ENCODE measurements around the gene SMCP. TPM values are rescaled to one million over a fixed set of nuclear protein-coding genes. Genes with fewer than 3 reads are reported as not detected.

SMCP gene
- total RNA-seq, 1 experiment from 2014 or later: not detected

DNA sequence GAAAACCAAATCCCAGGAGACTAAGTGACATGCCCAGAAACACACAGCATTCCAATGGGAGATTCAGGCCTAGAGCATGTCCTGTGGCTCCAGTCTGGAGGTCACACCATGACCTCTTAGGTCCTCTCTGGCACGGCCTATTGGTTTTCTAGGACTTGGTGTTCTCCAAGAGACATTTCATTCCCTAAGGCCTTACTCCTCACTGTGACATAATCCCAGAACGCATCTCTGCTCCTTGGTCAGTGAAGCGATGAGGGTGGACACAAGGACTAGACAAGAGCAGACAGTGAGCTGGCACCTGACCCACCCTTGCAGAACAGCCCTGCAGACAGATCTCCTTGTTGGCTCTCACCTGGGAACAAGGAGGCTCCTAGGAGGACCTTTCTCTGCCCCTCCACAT is 31.1 kb downstream of the SMCP start:
- in situ Hi-C loops (cut with HindIII; ENCODE audit: low pct_unique_long_range_greater_than_20kb, low sequenced_read_pairs) (no loop called here), intact Hi-C loops (cut with micrococcal nuclease; ENCODE audit: unreplicated experiment) (no loop called here)
- ATAC-seq (no peak), DNase-seq (ENCODE audit: low read depth, low spot score) (no peak)
- ChIA-PET POLR2A (no interaction called here), CTCF (no interaction called here)
- Histone ChIP-seq H3K4me3 (ENCODE audit: low read depth in 2 of 2, low read length in 2 of 2) (no peak overlapping the region), H3K27me3 (ENCODE audit: control insufficient read depth, insufficient read depth, low read length) (peaks cover 4% of the 10 kb centered on the region), H3K9me3 (ENCODE audit: control insufficient read depth, insufficient read depth, low read depth, low read length) (no peaks in the 10 kb centered on the region), H3K4me1 (ENCODE audit: control insufficient read depth, insufficient read depth, low read length) (no peaks in the 10 kb centered on the region), H3K36me3 (ENCODE audit: control insufficient read depth, insufficient read depth, low read length) (no peaks in the 10 kb centered on the region), H3K27ac (ENCODE audit: low read length) (no peak overlapping the region)
- TF ChIP-seq POLR2AphosphoS5 (IDR thresholded peaks at IDR 0.05; ENCODE audit: low read depth, low read length): no peak
- no TSS peak for BruUV-seq (replicated peaks)

DNA sequence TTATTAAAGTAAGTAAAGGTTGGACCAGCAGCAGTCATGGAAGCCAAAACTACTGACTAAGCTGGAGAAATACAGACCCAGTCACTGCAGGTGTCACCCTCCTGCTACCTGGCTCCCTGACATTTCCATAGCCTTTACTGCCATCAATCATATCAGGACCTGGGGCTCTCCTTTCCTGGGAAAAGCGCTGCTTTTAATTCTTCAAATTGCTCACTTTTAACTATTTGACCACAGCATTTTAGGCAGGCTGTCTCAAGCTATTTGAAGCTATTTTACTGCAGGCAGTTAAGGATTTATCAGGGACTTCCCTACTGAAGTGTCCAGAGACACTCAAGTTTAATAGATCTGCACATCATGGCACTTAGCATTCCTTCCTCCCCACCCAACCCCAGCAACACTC is 34.3 kb downstream of the SMCP start:
- intact Hi-C loops (cut with micrococcal nuclease; ENCODE audit: unreplicated experiment): no loop called here
- ATAC-seq (no peak), DNase-seq (ENCODE audit: low read depth, low spot score) (no peak)
- Histone ChIP-seq H3K4me1 (ENCODE audit: control insufficient read depth, insufficient read depth, low read length) (no peaks in the 10 kb centered on the region), H3K27ac (ENCODE audit: low read length) (no peak overlapping the region), H3K4me3 (ENCODE audit: low read depth in 2 of 2, low read length in 2 of 2) (no peak overlapping the region), H3K9me3 (ENCODE audit: control insufficient read depth, insufficient read depth, low read depth, low read length) (no peaks in the 10 kb centered on the region), H3K36me3 (ENCODE audit: control insufficient read depth, insufficient read depth, low read length) (no peaks in the 10 kb centered on the region), H3K27me3 (ENCODE audit: control insufficient read depth, insufficient read depth, low read length) (no peaks in the 10 kb centered on the region; the same call in 1 of the 2 replicates)
- CTCF ChIA-PET: no interaction called here
- in situ Hi-C loops (cut with HindIII; ENCODE audit: low pct_unique_long_range_greater_than_20kb, low sequenced_read_pairs): no loop called here
- TF ChIP-seq TCF7L2 (IDR thresholded peaks at IDR 0.05; ENCODE audit: low read depth, low read length) (no peak), POLR2AphosphoS5 (IDR thresholded peaks at IDR 0.05; ENCODE audit: low read depth, low read length) (no peak), SIN3A (IDR thresholded peaks at IDR 0.05; ENCODE audit: borderline replicate concordance, insufficient read depth, low read depth, low read length) (no peak)
- TF ChIP-seq, protein P1, sequence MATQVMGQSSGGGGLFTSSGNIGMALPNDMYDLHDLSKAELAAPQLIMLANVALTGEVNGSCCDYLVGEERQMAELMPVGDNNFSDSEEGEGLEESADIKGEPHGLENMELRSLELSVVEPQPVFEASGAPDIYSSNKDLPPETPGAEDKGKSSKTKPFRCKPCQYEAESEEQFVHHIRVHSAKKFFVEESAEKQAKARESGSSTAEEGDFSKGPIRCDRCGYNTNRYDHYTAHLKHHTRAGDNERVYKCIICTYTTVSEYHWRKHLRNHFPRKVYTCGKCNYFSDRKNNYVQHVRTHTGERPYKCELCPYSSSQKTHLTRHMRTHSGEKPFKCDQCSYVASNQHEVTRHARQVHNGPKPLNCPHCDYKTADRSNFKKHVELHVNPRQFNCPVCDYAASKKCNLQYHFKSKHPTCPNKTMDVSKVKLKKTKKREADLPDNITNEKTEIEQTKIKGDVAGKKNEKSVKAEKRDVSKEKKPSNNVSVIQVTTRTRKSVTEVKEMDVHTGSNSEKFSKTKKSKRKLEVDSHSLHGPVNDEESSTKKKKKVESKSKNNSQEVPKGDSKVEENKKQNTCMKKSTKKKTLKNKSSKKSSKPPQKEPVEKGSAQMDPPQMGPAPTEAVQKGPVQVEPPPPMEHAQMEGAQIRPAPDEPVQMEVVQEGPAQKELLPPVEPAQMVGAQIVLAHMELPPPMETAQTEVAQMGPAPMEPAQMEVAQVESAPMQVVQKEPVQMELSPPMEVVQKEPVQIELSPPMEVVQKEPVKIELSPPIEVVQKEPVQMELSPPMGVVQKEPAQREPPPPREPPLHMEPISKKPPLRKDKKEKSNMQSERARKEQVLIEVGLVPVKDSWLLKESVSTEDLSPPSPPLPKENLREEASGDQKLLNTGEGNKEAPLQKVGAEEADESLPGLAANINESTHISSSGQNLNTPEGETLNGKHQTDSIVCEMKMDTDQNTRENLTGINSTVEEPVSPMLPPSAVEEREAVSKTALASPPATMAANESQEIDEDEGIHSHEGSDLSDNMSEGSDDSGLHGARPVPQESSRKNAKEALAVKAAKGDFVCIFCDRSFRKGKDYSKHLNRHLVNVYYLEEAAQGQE (IDR thresholded peaks at IDR 0.05; ENCODE audit: insufficient read depth in 1 of 2, low read depth in 2 of 2, low read length in 1 of 2): no peak
- TF ChIP-seq, protein P2, sequence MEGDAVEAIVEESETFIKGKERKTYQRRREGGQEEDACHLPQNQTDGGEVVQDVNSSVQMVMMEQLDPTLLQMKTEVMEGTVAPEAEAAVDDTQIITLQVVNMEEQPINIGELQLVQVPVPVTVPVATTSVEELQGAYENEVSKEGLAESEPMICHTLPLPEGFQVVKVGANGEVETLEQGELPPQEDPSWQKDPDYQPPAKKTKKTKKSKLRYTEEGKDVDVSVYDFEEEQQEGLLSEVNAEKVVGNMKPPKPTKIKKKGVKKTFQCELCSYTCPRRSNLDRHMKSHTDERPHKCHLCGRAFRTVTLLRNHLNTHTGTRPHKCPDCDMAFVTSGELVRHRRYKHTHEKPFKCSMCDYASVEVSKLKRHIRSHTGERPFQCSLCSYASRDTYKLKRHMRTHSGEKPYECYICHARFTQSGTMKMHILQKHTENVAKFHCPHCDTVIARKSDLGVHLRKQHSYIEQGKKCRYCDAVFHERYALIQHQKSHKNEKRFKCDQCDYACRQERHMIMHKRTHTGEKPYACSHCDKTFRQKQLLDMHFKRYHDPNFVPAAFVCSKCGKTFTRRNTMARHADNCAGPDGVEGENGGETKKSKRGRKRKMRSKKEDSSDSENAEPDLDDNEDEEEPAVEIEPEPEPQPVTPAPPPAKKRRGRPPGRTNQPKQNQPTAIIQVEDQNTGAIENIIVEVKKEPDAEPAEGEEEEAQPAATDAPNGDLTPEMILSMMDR (IDR thresholded peaks at IDR 0.05): no peak
- POLR2A ChIA-PET: no interaction called here
- no TSS peak for BruUV-seq (replicated peaks)

DNA sequence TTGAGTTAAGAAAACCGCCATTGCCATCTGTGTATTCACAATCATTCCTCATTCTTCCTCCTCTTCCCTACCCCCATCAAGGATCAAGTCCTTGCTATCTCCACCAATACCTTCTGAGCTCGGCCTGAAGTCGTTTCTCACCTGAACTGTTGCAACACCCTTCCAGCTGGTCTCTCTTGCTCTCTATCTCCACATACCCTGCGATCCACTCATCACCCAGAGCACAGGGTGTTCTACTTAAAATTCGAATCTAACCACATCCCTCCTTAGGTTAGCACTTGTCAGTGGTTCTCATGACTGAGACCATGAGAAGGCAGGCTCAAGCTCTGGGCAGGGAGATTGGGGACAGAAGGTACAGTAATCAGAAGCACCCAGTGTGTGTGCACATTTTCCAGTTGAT is 34.8 kb downstream of the SMCP start:
- intact Hi-C loops (cut with micrococcal nuclease; ENCODE audit: unreplicated experiment): no loop called here
- no peaks in the 10 kb centered on the region for H3K4me1 ChIP-seq (ENCODE audit: control insufficient read depth, insufficient read depth, low read length)
- H3K4me3 ChIP-seq (ENCODE audit: low read depth in 2 of 2, low read length in 2 of 2): no peak overlapping the region
- ChIA-PET CTCF (no interaction called here), POLR2A (no interaction called here)
- BruUV-seq (replicated peaks): no TSS peak
- no peak for DNase-seq (ENCODE audit: low read depth, low spot score)
- ATAC-seq: no peak
- H3K36me3 ChIP-seq (ENCODE audit: control insufficient read depth, insufficient read depth, low read length): no peaks in the 10 kb centered on the region
- in situ Hi-C loops (cut with HindIII; ENCODE audit: low pct_unique_long_range_greater_than_20kb, low sequenced_read_pairs): no loop called here
- H3K27ac ChIP-seq (ENCODE audit: low read length): no peak overlapping the region
- TF ChIP-seq, protein P2 (IDR thresholded peaks at IDR 0.05): no peak
- TF ChIP-seq POLR2AphosphoS5 (IDR thresholded peaks at IDR 0.05; ENCODE audit: low read depth, low read length) (no peak), SIN3A (IDR thresholded peaks at IDR 0.05; ENCODE audit: borderline replicate concordance, insufficient read depth, low read depth, low read length) (no peak), TCF7L2 (IDR thresholded peaks at IDR 0.05; ENCODE audit: low read depth, low read length) (no peak)
- TF ChIP-seq, protein P1 (IDR thresholded peaks at IDR 0.05; ENCODE audit: insufficient read depth in 1 of 2, low read depth in 2 of 2, low read length in 1 of 2): no peak
- H3K9me3 ChIP-seq (ENCODE audit: control insufficient read depth, insufficient read depth, low read depth, low read length): no peaks in the 10 kb centered on the region
- no peaks in the 10 kb centered on the region; the same call in 1 of the 2 replicates for H3K27me3 ChIP-seq (ENCODE audit: control insufficient read depth, insufficient read depth, low read length)

Measured in Panc1 (cell line).